DMS153 treated with DMSO at 0.1 percent for 48 hours (cell line): Measurements from ENCODE around the gene LRRC18.

ENCODE experiments used
- DNase-seq: peaks from one replicate; lab custom pipeline; 2025; ENCODE audit not compliant: unreplicated experiment; lab: John Stamatoyannopoulos, UW

LRRC18 gene

GRCh38 chr10:48883701-48884100, 55.9 kb downstream of the LRRC18 start:
- DNase-seq: no peak

- no peak for DNase-seq
Measured at GRCh38 chr10:48882881-48883280, 56.8 kb downstream of the LRRC18 start.

- no peak for DNase-seq
Measured at GRCh38 chr10:48881937-48882336, 57.7 kb downstream of the LRRC18 start.

GRCh38 chr10:48880016-48880705, 59.5 kb downstream of the LRRC18 start:
- no peak for DNase-seq

- no peak for DNase-seq
Measured at GRCh38 chr10:48879451-48879850, 60.2 kb downstream of the LRRC18 start.

- DNase-seq: no peak
Measured at GRCh38 chr10:48878091-48878490, 61.5 kb downstream of the LRRC18 start.

- no peak for DNase-seq
Measured at GRCh38 chr10:48872234-48872633, 67.4 kb downstream of the LRRC18 start.
